Transverse colon (tissue), 4 donors: ENCODE data around the gene SRMS.

Experiments used
- CTCF ChIP-seq, 5 experiments: fragments of 200-600 bp in 3 of 5; fragments of 450-650 bp in 2 of 5; sonication (generic) in 3 of 5; IDR thresholded peaks; 1 replicate in 2 of 5; 2 replicates in 3 of 5; pipeline ENCODE4 v1.5.1; 2016 to 2017; ENCODE audit warnings: antibody characterized with exemption in 5 of 5, inconsistent platforms in 3 of 5, mild to moderate bottlenecking in 2 of 5, moderate library complexity in 1 of 5
- EP300 ChIP-seq: sonication (generic); formaldehyde crosslinking; IDR thresholded peaks from one replicate; pipeline ENCODE4 v1.6.1; 2017; ENCODE audit warnings: antibody characterized with exemption, low read depth
- POLR2A ChIP-seq: fragments of 450-650 bp; IDR thresholded peaks from one replicate; pipeline ENCODE4 v1.6.1; 2016; ENCODE audit warnings: antibody characterized with exemption, mild to moderate bottlenecking, moderate library complexity
- POLR2AphosphoS5 ChIP-seq, 3 donors: sonication (generic); formaldehyde crosslinking; IDR thresholded peaks; one replicate each; pipeline ENCODE4 v1.6.1; 2016; ENCODE audit warnings: antibody characterized with exemption in 3 of 3

- TF ChIP-seq CTCF (IDR thresholded peaks at IDR 0.05): no peak
- TF ChIP-seq POLR2AphosphoS5 (IDR thresholded peaks at IDR 0.05): peak; percentile 24 to 36 (median 30)
- no peak for TF ChIP-seq POLR2A
- peak; percentile 23 for TF ChIP-seq EP300
Measured at GRCh38 chr20:63544958-63545516, 2.5 kb downstream of the SRMS start.
